NCI-H524 treated with DMSO at 0.1 percent for 48 hours (cell line): ENCODE measurements around the gene RGL3.
A peak's percentile ranks its signal among the peaks of the same experiment; 100 is the strongest.
"Not testable (repeated sequence)": the region's sequence is repeated elsewhere in the genome, so short reads cannot be mapped to it uniquely, and the experiment has no call there.

Source experiments
- DNase-seq: peaks from one replicate; lab custom pipeline; 2025; lab: John Stamatoyannopoulos, UW

Gene RGL3

DNA sequence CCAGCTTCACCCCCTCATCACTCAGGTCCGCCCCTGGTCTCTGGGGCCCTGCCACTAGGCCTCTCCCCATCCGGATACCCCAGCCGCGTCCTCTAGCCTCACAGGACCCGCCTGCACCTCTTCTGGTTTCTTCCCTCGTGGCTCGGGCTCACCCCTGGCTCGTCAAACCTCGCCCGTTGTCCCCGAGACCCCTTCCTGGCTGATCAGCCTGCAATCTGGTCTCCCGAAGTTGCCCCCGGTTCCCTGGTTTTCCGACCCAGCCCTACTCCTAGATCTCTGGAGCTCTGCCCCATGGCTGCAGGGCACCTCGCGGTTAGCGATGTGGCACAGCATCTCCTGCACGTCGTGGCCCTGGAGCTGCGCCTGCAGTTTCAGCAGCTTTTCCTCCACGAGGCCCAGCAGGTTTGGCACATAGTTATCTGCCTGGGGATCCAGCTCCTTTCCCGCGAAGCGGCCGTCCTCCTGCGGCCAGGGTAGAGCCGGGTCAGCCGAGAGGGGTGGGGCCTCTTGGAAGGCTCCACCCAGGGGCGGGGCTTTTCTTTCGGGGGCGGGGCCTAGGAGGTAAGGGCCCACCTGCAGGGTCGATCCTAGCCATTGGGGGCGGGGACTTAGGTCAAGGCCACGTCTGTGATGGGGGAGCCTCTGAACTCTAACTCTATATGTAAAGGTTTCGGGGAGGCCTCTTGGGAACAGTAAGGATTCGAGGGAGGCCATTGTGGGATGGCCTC is 2.4 kb upstream of the RGL3 start:
- DNase-seq: no peak

- DNase-seq: no peak
Observed at GRCh38 chr19:11420429-11421370, 1.6 kb upstream of the RGL3 start.

DNA sequence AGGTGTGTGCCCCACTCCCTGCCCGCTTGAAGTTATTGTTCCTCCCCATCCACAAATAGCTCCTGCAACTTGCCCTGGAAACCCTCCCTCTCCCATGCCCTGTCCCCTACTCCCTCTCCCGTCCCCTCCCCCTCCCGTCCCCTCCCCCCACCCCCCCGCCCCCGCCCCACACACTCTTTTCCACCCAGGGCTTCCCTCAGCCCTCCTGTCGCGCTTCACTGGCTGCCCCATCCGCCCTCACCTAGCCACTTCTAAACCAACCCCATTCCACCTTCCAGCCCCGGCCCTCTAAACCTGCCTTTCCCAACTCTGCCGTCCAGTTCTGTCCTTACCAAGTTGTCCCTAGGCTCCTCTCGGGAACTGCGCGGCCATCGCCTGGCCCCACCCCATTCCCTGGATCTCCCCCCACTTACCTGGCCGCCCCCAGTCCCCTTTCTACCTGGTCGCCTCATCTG is 993 bp downstream of the RGL3 start:
- no peak for DNase-seq

- no peak for DNase-seq
Observed at GRCh38 chr19:11416346-11417052, 2.6 kb downstream of the RGL3 start.

DNA sequence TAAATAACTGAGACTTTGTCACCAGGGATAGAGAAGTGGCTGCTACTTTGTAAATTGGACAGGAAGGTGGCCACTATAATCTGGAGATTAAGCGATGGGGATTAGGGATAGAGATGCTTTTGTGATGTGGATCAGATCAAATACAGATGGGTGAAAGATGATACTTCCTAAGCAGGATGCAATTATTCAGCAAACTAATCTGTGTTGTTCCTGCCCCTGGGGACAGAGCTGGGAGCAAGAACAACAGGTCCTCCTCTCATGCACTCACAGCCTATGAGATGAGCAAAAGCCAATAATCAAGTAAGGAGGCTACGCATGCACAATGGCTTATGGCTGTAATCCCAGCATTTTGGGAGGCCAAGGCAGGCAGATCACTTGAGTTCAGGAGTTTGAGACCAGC is 4.6 kb downstream of the RGL3 start:
- DNase-seq: peak; percentile 99

GRCh38 chr19:11410682-11411081 is 8.4 kb downstream of the RGL3 start:
- no peak for DNase-seq

DNA sequence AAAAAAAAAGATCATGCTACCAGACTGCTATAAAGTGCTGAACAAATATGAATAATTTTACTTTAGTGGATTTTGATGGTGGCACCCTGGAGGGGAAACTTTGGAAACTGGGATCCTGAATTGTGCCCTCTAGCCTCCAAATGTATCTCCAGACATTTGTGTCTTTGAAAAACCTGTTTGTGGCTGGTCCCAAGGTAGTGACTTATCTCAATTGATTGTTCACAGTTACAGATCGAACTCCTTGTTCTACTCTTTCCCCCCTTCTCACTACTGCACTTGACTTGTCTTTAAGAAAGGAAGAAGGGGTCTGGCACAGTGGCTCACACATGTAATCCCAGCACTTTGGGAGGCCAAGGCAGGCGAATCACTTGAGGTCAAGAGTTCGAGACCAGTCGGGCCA is 10.5 kb downstream of the RGL3 start:
- no peak for DNase-seq

DNA sequence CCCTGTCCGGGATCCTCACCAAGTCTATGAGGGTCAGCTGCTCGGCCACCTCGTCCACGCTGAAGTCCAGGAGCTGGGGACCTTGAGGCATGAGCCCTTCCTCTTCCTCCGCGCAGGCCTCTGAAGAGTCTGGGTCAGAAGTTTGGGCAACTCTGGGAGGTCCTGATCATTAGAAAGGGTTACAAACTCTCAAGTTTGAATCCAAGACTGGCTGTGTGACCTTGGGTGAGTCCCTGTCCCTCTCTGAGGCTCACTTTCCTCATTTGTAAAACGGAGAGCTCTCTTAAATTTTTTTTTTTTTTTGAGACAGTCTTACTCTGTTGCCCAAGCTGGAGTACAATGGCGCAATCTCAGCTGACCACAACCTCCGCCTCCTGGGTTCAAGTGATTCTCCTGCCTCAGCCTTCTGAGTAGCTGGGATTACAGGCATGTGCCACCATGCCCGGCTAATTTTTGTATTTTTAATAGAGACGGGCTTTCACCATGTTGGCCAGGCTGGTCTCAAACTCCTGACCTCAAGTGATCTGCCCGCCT is 12.3 kb downstream of the RGL3 start:
- not testable (repeated sequence) for DNase-seq

DNA sequence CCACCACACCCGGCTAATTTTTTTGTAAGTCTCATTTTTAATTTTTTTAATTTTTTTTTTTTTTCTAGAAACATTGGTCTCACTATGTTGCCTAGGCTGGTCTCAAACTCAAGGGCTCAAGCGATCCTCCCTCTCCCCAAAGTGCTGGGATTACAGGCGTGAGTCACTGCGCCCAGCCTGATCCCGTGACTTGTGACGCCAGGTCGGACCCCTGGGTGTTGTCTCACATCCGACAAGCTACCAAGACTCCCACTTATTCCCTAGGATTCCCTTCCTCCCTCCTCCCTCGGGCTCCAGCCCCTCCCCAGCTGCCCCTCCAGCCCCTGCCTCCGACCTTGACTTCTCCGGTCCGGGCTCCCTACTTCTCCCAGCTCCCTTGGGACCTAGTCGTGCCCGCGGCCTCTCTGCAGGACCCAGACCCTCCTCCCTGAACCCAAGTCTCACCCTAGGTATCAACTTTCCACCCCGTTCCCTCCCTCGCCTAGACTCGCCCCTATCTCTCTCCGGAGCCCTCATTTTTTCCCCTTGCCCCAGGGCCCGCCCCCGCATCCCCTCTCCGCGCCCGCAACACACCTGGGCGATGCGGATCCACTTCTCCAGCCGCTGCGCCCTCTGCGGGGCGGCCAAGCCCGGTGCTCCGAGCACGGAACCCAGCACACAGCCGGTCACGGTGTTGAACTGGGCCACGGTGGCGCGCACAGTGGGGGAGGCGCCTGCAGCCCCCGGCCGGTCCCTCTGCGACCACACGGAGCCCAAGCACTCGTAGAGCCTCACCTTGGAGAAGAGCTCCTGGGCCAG is 13.1 kb downstream of the RGL3 start:
- DNase-seq: no peak

GRCh38 chr19:11404588-11405222 is 14.4 kb downstream of the RGL3 start:
- no peak for DNase-seq

DNA sequence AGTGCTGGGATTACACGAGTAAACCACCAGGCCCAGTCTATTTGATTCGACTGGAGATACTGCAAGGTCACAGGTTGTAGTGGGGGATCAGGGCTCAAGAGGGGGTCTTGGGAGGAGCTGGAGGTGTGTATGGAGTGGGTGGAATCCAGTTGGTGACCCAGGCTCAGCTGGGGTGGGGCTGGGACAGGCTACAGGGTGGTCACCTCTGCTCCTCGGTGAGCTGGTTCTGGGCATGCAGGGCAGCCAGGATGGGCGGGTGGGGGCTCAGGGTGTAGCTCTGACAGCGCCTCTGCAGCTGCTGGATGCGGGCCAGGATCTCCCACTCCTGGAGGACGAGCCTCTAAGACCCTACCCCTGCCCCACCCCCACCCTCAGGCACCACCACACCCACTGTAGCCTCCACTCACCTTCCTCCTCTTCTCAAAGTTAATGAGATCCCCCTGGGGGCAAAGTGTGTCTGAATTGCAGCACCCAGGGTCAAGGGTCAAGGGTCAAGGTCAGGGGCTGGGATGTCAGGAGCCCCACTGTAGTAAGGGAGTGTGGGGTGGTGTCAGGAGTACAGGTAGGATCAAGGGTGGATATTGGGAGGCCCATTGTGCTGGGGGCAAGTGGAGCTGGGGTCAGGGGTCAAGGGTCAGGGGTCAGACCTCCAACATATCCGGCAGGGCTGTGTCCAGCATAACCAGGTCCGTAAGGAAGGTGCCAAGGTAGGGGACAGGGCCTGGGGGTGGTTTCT is 17.1 kb downstream of the RGL3 start:
- DNase-seq: no peak

DNA sequence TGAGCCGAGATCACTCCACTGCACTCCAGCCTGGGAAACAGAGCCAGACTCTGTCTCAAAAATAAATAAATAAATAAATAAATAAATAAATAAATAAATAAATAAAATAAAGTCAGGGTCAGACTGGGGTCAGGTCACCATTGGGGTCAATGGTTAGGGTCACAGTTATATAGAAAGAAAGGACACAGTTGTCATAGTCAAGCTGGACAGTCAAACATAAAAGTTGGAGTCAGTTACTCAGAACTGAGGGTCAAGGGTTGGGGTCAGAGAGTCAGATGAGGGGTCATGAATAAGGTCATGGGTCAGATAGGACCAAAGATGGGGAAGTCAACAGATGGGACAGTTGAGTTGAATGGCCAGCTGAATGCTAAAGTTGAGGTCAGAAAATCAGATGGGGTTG is 18.3 kb downstream of the RGL3 start:
- no peak for DNase-seq

- no peak for DNase-seq
Observed at GRCh38 chr19:11399667-11400066, 19.4 kb downstream of the RGL3 start.

DNA sequence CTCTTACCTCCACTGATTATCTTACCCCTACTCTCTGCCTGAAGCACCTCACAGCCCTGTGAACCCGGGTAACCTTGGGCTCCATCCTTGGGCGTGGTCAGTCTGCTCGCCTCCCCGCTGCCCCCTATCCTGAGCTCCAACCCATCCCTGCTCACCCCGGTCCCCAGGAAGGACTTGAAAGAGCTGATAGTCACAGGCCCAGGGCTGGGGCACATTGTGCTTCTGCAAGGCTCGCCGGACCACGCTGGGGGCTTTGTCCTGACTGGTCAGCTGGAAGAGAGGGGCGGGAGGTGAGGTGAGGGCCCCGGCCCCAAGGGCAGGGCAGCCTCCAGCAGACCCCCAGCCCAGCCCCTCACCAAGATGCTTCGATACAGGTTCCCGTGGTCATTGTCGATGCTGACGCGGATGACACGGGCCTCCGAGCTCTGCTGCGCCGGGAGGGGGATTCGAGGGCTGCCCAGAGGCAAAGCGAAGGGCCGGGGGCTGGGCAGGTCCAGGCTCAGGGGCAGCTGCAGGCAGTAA is 22.0 kb downstream of the RGL3 start:
- no peak for DNase-seq

DNA sequence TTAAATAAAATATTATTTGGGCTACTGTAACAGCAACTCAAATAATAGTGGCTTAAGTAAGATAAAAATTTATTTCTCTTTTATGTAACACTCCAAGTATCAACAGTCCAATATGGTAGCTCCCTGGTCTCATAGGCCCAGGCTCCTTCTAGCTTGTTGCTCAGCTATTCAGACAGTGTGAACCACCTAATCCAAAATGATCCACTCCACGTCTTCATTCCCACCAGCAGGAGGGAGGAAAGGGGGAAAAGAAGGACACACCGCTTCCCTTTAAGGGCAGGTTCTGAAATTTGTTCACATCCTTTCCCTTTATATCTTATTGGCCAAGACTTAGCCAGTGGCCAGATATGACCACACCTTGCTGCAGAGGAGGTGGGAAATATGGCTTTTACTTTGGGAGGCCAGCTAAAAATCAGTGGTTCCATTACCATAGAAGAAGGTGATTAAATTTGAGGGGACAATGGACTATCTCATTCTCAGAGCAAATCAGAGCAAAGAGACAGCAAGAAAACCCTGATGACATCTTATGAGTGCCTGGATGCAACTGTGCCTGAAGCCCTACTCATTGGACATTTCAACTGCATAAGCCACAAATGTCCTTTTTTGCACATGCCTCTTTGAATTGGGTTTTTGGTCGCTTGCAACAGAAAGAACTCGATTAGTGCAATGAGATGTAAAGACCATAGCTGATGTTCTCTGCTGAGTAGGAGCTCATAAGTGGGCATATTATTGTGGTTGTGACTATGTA is 28.0 kb downstream of the RGL3 start:
- DNase-seq: no peak

DNA sequence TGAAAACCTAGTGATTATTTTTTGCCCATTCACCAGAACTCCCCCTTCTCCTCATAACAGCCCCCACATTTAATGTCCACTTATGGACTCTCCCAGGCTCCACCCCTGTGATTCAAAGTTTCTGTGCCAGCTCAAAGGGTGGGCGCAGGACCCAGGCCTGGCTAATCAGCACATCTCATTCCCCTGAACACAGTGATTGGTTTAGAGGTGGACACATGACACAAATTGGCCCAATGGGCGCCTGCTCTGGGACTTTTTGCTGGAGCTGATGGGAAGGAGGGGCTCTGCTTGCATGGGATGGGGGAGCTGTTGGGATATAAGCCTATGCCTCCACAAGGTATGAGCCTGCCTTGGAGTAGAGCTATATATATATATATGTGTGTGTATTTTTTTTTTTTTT is 28.8 kb downstream of the RGL3 start:
- no peak for DNase-seq

- no peak for DNase-seq
Observed at GRCh38 chr19:11387162-11388034, 31.7 kb downstream of the RGL3 start.

DNA sequence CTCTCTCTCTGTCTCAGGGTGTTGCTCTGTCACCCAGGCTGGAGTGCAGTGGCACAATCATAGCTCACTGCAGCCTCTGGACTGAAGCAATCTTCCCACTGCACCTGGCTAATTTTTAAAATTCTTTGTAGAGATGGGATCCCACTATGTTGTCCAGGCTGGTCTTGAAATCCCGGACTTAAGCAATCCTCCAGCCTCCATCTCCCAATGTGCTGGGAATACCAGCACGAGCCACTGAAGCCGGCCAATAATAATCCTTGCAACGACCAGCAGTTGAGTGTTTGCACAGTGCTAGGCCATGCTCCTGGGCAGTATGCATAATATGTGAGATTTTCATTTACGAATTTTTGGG is 34.4 kb downstream of the RGL3 start:
- DNase-seq: no peak

DNA sequence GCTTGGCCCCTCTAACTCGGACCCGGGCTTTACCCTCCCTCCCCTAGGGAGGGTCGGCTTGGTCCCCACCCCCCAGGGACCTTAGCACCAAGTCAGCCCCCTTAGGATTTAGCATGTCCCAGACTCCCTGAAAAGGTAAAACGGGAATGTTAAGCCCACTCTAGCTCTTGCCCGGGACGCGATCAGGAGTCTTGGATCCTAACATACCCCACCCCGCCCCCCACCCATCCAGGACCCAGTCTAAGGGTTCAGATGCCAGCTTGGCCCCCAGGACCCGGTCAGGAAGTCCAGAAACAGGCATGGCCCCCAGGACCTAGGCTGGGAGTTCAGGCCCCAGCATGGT is 35.4 kb downstream of the RGL3 start:
- DNase-seq: no peak
